ENCODE results near the gene STK11.
A peak's percentile ranks its signal among the peaks of the same experiment; 100 is the strongest.

The STK11 gene

DNA sequence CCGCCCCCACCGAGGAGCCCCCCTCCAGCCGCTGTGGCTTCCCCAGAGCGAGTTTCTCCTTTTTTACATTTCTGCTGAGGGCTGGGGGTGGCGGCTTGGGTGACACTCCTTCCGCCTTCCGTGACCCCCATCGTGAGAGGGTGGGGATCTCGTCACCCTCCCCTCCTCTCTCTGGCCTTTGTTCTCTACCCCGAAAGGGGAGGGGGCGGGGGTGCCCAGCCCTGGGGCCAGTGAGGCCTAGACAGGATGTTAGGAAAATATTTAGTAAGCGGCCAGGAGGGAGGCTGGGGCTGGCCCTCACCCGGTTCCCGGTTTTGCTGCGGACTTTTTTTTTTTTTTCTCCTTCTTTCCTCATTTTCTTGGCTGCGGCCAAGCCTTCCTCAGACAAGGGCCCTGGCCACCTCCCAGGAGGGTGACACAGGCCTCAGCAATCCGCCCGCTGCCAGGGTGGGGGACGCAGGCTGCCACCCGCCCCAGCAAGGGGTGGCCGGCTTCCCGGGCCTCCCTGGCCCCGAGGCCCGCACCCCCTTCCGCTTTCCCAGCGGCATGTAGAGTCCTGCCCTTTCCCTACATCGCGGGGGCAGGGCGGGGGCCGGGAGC, 46.7 kb downstream of the STK11 start:
- DNase-seq, result peak; percentile 55

GRCh38 chr19:1252821-1253513, 47.4 kb downstream of the STK11 start:
- peak; percentile 73 for DNase-seq

DNA sequence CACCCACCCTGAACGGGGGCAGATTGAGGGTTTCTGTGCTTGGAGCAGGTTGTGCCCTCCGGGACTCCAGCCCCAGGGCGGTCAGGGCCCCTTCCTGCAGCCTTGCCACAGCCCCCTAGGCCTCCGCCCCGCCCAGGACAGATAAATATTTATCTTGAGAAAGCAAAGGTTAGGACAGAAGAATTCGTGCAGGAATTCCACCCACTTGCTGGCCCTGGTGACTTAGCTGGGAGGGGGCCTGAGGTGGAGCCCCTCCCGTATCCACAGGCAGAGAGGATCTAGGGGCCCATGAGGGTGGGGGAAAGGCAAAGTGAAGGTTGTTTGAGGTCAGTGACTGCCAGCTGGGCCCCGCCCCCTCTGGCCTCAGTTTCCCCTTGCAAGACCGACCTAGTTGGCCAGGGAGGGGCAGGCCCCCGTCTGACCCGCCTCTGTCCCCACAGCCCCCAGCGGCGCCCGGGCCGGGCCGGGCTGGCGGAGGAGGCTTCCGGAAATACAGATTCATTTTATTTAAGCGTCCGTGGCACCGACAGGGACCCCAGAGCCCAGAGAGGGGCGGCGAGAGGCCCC, 48.0 kb downstream of the STK11 start:
- DNase-seq, result no peak

GRCh38 chr19:1254081-1254527, 48.5 kb downstream of the STK11 start:
- no peak for DNase-seq

DNA sequence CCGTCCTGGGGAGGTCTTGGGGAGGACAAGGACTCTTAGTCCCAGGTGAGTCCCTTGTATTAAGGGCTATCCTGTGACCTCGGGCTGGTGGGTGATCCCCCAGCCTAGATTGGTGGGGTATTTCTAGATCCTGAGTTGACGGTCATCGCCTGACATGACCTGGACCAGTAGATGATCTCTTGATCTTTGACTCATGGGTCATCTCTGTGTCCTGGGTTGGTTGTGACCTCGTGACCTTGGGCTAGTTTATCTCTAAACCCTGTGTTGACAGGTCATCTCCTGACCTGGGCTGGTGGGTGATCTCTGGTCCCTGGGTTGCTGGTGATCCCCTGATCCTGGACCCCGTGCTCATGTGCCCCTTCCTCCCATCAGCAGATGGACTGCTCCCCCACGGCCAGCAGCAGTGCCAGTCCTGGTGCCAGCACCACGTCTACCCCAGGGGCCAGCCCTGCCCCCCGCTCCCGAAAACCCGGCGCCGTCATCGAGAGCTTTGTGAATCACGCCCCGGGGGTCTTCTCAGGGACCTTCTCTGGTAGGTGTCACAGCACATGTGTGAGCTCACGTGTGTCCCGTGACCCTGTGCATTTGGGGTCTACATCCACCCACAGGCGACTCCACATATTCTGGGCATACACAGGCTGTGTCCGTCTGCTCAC, 49.1 kb downstream of the STK11 start:
- no peak for DNase-seq

- DNase-seq, result no peak
Observed at GRCh38 chr19:1255186-1256161, 49.9 kb downstream of the STK11 start.

GRCh38 chr19:1256646-1257474, 51.3 kb downstream of the STK11 start:
- no peak for DNase-seq

DNA sequence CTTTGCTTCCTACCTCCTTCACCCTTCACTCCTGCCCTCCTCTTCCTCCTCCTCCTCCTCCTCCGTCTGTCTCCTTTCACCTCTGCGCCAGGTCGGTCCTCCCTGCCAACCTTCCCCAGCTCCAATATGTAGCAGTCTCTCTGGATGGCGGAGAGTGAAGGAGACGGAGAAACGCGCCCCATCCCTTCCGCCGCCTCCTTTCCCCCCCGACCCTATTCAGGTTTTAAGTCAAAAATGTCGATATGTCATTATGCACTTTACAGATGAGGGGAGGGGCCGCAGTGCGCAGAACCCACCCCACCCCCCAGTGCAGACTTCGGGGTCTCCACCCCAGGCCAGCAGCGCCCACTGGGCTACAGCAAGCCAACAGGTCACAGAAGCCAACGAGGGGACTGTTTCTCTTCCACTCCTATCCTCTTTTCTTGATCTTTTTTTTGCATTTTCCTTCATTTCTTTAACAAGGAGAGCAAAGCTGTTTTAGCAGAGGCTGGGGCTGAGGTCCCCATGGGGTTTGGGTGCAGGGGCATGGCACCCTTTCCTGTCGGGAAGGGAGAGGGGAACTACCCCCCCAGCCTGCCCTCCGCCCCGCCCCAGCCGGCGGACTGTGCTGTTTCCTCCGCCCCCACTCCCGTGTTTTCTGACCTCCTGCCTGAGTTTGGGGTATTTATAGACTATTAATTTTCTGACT, 52.0 kb downstream of the STK11 start:
- DNase-seq, result no peak

- DNase-seq, result no peak
Observed at GRCh38 chr19:1258163-1258492, 52.5 kb downstream of the STK11 start.

- DNase-seq, result no peak
Observed at GRCh38 chr19:1258707-1259205, 53.2 kb downstream of the STK11 start.

DNA sequence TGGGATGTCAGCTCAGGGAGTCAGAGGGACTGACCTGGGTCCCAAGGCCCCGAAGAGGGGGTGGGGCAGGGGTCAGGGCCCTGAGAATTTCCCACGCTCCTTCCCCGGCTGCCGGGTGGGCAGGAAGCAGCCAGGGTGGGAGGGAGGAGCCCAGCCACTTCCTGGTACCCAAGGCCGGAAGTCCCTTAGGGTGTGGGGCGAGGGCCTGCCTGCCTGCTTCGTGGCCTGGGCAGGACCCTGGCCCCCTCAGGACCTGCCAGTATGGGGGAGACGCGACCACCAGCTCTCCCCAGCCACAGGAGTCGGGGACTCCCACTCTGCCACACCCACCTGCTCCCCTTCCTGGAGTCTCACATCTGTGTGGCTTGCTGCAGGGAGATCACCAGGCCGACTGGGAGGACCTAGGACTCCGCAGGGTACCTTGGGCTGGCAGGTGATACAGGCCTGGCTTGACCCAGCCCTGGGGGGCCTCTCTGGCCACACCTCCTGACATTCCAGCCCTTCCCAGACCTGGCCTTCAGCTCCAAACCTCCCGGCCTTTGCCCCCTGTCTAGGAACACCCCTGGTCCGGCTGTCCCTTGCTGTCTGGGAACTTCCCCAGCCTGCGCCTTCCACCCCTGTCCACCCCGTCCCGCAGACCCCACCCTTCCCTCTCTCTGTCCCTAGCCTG, 53.8 kb downstream of the STK11 start:
- DNase-seq, result peak; percentile 58

DNA sequence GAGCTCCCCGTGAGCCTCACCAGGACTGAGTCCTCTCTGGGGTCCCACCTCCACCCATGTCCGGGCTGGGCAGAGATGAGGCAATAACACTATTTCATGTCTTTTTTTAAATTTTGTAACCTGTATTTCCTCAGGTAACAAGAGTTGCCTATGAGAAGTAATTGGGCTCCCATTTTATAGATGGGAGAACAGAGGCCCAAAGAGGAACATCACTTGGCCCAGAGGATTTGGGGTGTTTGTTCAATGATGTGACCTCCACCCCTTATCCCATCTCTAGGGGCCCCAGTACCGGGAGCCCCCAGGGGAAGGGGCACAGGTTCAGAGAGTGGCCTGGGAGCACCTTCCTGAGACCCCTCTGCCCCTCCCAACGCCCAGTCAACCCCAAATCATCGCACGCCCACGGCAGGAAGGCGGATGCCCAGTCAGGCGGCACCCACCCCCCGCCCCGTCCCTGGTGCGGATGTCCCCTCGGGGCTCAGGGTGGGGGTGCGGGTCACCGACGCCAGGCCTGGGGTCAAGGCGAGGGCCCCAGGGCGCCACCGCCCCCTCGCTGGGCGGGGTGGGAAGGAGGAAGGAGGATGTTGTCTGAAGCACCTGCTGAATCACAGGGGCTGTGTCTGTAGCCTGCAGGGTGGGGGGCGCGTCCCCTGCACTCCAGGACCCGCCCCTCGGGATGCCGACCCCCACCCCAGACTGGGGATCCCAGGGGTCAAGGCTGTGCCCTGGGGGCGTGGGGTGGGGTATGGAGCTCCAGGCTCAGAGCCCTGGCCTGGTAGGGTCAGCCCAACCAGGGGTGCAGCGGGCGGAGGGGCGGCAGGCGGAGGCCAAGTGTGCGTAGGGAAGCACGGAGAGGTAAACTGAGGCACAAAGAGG, 54.5 kb downstream of the STK11 start:
- DNase-seq, result peak; percentile 49

- peak; percentile 97 for DNase-seq
Observed at GRCh38 chr19:1260749-1261537, 55.4 kb downstream of the STK11 start.

GRCh38 chr19:1261538-1261797, 55.9 kb downstream of the STK11 start:
- DNase-seq, result no peak

GRCh38 chr19:1261798-1262622, 56.4 kb downstream of the STK11 start:
- no peak for DNase-seq

GRCh38 chr19:1262623-1263123, 57.1 kb downstream of the STK11 start:
- no peak for DNase-seq

- no peak for DNase-seq
Observed at GRCh38 chr19:1263188-1263587, 57.6 kb downstream of the STK11 start.

All from activated CD4-positive, alpha-beta T cell treated with anti-CD3 and anti-CD28 coated beads, Interleukin-2, amount 50 U/mL, for 1 hour (primary cell).